ENCODE data around the gene ANKRD28. TPM values are rescaled to one million over a fixed set of nuclear protein-coding genes. Genes with fewer than 3 reads are reported as not detected.

Gene ANKRD28
- polyA plus RNA-seq, 1 of the 3 experiments (the other 2 are of a cell fraction), result 74.8 TPM

DNA sequence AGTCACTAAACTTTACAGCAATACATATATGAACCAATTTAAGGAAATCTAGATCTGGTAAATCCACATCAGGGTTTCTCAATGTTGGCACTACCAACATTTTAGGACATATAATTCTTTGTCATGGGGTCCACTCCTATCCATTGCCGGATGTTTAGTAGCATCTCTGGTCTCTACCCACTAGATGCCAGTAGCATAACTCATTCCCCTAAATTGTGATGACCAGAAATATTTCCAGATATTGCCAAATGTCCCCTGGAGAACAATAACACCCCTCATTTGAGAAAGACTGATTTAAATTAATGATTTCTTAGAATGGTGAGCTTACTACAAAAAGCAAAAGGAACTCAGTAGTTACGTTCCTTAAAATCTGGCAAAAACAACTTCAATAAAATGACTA is 23.1 kb upstream of the ANKRD28 start:
- Histone ChIP-seq H3K4me3 (ENCODE audit: low read depth in 2 of 2, low read length in 1 of 2) (no peak overlapping the region), H3K79me2 (ENCODE audit: insufficient read depth) (peaks cover 98% of the 10 kb centered on the region), H3K27ac (ENCODE audit: low read depth in 2 of 2, low read length in 1 of 2) (no peak overlapping the region), H4K20me1 (ENCODE audit: insufficient read depth) (no peaks in the 10 kb centered on the region), H3K27me3 (ENCODE audit: insufficient read depth) (no peaks in the 10 kb centered on the region), H2AFZ (ENCODE audit: low read depth) (no peak overlapping the region), H3F3A (replicated peaks; ENCODE audit: insufficient read depth) (no peaks in the 10 kb centered on the region), H3K4me2 (no peak overlapping the region), H3K36me3 (replicated peaks in 1 of 2; ENCODE audit: control insufficient read depth in 1 of 2, insufficient read depth in 2 of 2, low read length in 1 of 2) (no peaks in the 10 kb centered on the region), H3K9me2 (no peaks in the 10 kb centered on the region), H3K9ac (no peak overlapping the region), H3K9me3 (no peaks in the 10 kb centered on the region), H3K4me1 (ENCODE audit: control insufficient read depth in 1 of 2, insufficient read depth in 2 of 2, low read depth in 1 of 2, low read length in 1 of 2) (peaks cover 4 to 10% of the 10 kb centered on the region in 2 experiments; a peak in 3 of 4 replicates)
- CTCF ChIA-PET, result interaction anchor here (0.7 to 2.8 kb wide), 2 partner anchors 8 to 36 kb away, joined by 3 to 7 read pairs; no protein-coding TSS in a partner anchor
- POLR2A ChIA-PET, result no interaction called here
- WGBS (ENCODE audit: low lambda C conversion rate), result 97% methylated on average over 2 of the region's 2 CpGs
- no peak for TF ChIP-seq POLR2AphosphoS5 (IDR thresholded peaks at IDR 0.05; ENCODE audit: low read depth, low read length)
- TF ChIP-seq, protein P1, sequence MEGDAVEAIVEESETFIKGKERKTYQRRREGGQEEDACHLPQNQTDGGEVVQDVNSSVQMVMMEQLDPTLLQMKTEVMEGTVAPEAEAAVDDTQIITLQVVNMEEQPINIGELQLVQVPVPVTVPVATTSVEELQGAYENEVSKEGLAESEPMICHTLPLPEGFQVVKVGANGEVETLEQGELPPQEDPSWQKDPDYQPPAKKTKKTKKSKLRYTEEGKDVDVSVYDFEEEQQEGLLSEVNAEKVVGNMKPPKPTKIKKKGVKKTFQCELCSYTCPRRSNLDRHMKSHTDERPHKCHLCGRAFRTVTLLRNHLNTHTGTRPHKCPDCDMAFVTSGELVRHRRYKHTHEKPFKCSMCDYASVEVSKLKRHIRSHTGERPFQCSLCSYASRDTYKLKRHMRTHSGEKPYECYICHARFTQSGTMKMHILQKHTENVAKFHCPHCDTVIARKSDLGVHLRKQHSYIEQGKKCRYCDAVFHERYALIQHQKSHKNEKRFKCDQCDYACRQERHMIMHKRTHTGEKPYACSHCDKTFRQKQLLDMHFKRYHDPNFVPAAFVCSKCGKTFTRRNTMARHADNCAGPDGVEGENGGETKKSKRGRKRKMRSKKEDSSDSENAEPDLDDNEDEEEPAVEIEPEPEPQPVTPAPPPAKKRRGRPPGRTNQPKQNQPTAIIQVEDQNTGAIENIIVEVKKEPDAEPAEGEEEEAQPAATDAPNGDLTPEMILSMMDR (IDR thresholded peaks at IDR 0.05), result peak; percentile 23; the same call in 1 of the 2 replicates
- TF ChIP-seq GATA2 (CRISPR knock-in tag; IDR thresholded peaks at IDR 0.05), result no peak
- DNase-seq, result no peak

DNA sequence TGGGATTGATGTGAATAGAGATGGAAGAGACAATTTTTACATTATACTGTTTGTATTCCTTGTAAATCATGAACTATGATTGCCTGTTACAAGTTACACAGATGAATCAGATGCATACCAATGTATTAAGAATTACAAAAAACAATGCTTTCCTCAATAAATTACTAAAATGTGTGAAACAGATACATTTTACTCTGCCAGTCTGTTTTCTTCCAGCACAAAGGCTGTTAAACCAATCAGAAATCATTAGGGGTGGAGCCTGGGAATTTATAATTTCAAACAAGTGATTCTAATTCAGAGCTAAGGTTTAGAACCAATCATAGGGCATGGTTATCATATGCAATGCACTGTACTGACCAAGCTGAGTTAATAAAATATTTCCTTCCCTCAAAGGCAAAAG is 21.8 kb upstream of the ANKRD28 start:
- TF ChIP-seq ELF1 (IDR thresholded peaks at IDR 0.05), result no peak
- TF ChIP-seq, protein P2, sequence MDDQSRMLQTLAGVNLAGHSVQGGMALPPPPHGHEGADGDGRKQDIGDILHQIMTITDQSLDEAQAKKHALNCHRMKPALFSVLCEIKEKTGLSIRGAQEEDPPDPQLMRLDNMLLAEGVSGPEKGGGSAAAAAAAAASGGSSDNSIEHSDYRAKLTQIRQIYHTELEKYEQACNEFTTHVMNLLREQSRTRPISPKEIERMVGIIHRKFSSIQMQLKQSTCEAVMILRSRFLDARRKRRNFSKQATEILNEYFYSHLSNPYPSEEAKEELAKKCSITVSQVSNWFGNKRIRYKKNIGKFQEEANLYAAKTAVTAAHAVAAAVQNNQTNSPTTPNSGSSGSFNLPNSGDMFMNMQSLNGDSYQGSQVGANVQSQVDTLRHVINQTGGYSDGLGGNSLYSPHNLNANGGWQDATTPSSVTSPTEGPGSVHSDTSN (IDR thresholded peaks at IDR 0.05), result no peak; the same call in 1 of the 2 replicates
- no peak for TF ChIP-seq MEF2A (IDR thresholded peaks at IDR 0.05; ENCODE audit: borderline replicate concordance, low read depth)
- Histone ChIP-seq H3K9ac (no peak overlapping the region), H3K4me2 (no peak overlapping the region), H3K36me3 (replicated peaks in 1 of 2; ENCODE audit: control insufficient read depth in 1 of 2, insufficient read depth in 2 of 2, low read length in 1 of 2) (no peaks in the 10 kb centered on the region), H2AFZ (ENCODE audit: low read depth) (no peak overlapping the region), H3K27ac (ENCODE audit: low read depth in 2 of 2, low read length in 1 of 2) (no peak overlapping the region), H3K9me2 (no peaks in the 10 kb centered on the region), H3K4me1 (ENCODE audit: control insufficient read depth in 1 of 2, insufficient read depth in 2 of 2, low read depth in 1 of 2, low read length in 1 of 2) (peaks cover 4 to 10% of the 10 kb centered on the region in 2 experiments; a peak in 3 of 4 replicates), H3K79me2 (ENCODE audit: insufficient read depth) (peaks cover 95% of the 10 kb centered on the region), H3K9me3 (no peaks in the 10 kb centered on the region), H3K4me3 (ENCODE audit: low read depth in 2 of 2, low read length in 1 of 2) (no peak overlapping the region), H3F3A (replicated peaks; ENCODE audit: insufficient read depth) (peaks cover under 1% of the 10 kb centered on the region), H4K20me1 (ENCODE audit: insufficient read depth) (no peaks in the 10 kb centered on the region), H3K27me3 (ENCODE audit: insufficient read depth) (no peaks in the 10 kb centered on the region)
- CTCF ChIA-PET, result interaction anchor here (1.1 kb wide), 1 partner anchor 359 kb away, joined by 4 read pairs; no protein-coding TSS in a partner anchor
- DNase-seq, result no peak
- POLR2A ChIA-PET, result no interaction called here

DNA sequence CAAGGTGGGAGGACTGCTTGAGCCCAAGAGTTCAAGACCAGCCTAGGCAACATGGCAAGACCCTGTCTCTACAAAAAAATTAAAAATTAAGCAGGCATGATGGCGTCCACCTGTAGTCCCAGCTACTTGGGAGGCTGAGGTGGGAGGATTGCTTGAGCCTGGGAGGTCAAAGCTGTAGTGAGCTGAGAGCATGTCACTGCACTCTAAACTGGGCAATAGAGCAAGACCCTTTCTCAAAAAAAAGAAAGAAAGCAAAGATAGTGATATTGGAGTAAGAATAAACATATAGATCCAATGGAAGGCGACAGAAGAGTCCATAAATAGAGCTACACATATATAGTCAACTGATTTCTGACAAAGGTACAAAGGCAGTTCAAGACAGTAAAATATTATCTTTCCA is 21.3 kb upstream of the ANKRD28 start:
- H3K27me3 ChIP-seq (ENCODE audit: insufficient read depth), result no peaks in the 10 kb centered on the region
- no peaks in the 10 kb centered on the region for H3K9me2 ChIP-seq
- peaks cover 5% of the 10 kb centered on the region for H3F3A ChIP-seq (replicated peaks; ENCODE audit: insufficient read depth)
- DNase-seq, result no peak
- H3K4me1 ChIP-seq (ENCODE audit: control insufficient read depth in 1 of 2, insufficient read depth in 2 of 2, low read depth in 1 of 2, low read length in 1 of 2), result peaks cover 4 to 10% of the 10 kb centered on the region in 2 experiments; a peak in 3 of 4 replicates
- no peak overlapping the region for H3K4me3 ChIP-seq (ENCODE audit: low read depth in 2 of 2, low read length in 1 of 2)
- no peak overlapping the region for H3K4me2 ChIP-seq
- H3K36me3 ChIP-seq (replicated peaks in 1 of 2; ENCODE audit: control insufficient read depth in 1 of 2, insufficient read depth in 2 of 2, low read length in 1 of 2), result no peaks in the 10 kb centered on the region
- no peak overlapping the region for H2AFZ ChIP-seq (ENCODE audit: low read depth)
- no peaks in the 10 kb centered on the region for H3K9me3 ChIP-seq
- no peak overlapping the region for H3K9ac ChIP-seq
- ChIA-PET CTCF (interaction anchor here (1.1 kb wide), 1 partner anchor 359 kb away, joined by 4 read pairs; no protein-coding TSS in a partner anchor), POLR2A (no interaction called here)
- no peak overlapping the region for H3K27ac ChIP-seq (ENCODE audit: low read depth in 2 of 2, low read length in 1 of 2)
- H4K20me1 ChIP-seq (ENCODE audit: insufficient read depth), result no peaks in the 10 kb centered on the region
- H3K79me2 ChIP-seq (ENCODE audit: insufficient read depth), result peaks cover 95% of the 10 kb centered on the region
- 90% methylated on average over 2 of the region's 2 CpGs for WGBS (ENCODE audit: low lambda C conversion rate)
- TF ChIP-seq TEAD4 (IDR thresholded peaks at IDR 0.05; ENCODE audit: borderline replicate concordance, insufficient read depth) (no peak), TCF12 (IDR thresholded peaks at IDR 0.05) (no peak), POLR2AphosphoS5 (IDR thresholded peaks at IDR 0.05; ENCODE audit: low read depth, low read length) (no peak), MEF2A (IDR thresholded peaks at IDR 0.05; ENCODE audit: borderline replicate concordance, low read depth) (no peak), TAF1 (IDR thresholded peaks at IDR 0.05; ENCODE audit: borderline replicate concordance, low read depth, low read length) (no peak), SMC3 (IDR thresholded peaks at IDR 0.05; ENCODE audit: low read depth, low read length) (no peak), RXRA (IDR thresholded peaks at IDR 0.05; ENCODE audit: borderline replicate concordance, low read depth) (no peak), RAD21 (IDR thresholded peaks at IDR 0.05; ENCODE audit: low read length) (no peak), RCOR1 (IDR thresholded peaks at IDR 0.05; ENCODE audit: low read length) (no peak), ELF1 (IDR thresholded peaks at IDR 0.05) (no peak), FOXM1 (IDR thresholded peaks at IDR 0.05; ENCODE audit: low read depth) (no peak)
- TF ChIP-seq, protein P3, sequence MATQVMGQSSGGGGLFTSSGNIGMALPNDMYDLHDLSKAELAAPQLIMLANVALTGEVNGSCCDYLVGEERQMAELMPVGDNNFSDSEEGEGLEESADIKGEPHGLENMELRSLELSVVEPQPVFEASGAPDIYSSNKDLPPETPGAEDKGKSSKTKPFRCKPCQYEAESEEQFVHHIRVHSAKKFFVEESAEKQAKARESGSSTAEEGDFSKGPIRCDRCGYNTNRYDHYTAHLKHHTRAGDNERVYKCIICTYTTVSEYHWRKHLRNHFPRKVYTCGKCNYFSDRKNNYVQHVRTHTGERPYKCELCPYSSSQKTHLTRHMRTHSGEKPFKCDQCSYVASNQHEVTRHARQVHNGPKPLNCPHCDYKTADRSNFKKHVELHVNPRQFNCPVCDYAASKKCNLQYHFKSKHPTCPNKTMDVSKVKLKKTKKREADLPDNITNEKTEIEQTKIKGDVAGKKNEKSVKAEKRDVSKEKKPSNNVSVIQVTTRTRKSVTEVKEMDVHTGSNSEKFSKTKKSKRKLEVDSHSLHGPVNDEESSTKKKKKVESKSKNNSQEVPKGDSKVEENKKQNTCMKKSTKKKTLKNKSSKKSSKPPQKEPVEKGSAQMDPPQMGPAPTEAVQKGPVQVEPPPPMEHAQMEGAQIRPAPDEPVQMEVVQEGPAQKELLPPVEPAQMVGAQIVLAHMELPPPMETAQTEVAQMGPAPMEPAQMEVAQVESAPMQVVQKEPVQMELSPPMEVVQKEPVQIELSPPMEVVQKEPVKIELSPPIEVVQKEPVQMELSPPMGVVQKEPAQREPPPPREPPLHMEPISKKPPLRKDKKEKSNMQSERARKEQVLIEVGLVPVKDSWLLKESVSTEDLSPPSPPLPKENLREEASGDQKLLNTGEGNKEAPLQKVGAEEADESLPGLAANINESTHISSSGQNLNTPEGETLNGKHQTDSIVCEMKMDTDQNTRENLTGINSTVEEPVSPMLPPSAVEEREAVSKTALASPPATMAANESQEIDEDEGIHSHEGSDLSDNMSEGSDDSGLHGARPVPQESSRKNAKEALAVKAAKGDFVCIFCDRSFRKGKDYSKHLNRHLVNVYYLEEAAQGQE (IDR thresholded peaks at IDR 0.05; ENCODE audit: low read depth, low read length), result no peak
- TF ChIP-seq, protein P4, sequence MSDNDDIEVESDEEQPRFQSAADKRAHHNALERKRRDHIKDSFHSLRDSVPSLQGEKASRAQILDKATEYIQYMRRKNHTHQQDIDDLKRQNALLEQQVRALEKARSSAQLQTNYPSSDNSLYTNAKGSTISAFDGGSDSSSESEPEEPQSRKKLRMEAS (IDR thresholded peaks at IDR 0.05; ENCODE audit: low read depth), result no peak

All from SK-N-SH (cell line).